Measurements from ENCODE around the gene ZNF283. TPM values are rescaled to one million over a fixed set of nuclear protein-coding genes. Genes with fewer than 3 reads are reported as not detected.
A peak's percentile ranks its signal among the peaks of the same experiment; 100 is the strongest.

The ZNF283 gene
- total and polyA plus RNA-seq, 9 of the 15 experiments (the other 6 are each of a cell fraction or from before 2014, with no cell fraction given), result 6.0 to 19.5 (median 9.8) TPM

GRCh38 chr19:43797556-43797955, 29.6 kb upstream of the ZNF283 start (continued):
- TF ChIP-seq CEBPZ (IDR thresholded peaks at IDR 0.05; ENCODE audit: borderline replicate concordance, low read depth, low read length) (no peak), SNAPC5 (CRISPR knock-in tag; IDR thresholded peaks at IDR 0.05) (no peak), RBM22 (IDR thresholded peaks at IDR 0.05; ENCODE audit: low read depth, low read length, poor library complexity, severe bottlenecking) (no peak), SP1 (CRISPR knock-in tag; IDR thresholded peaks at IDR 0.05) (no peak), ETV1 (tag; conservative IDR thresholded peaks at IDR 0.05; ENCODE audit: low read depth) (no peak), LEF1 (IDR thresholded peaks at IDR 0.05) (no peak)

GRCh38 chr19:43798026-43798545, 29.0 kb upstream of the ZNF283 start:
- no peaks in the 10 kb centered on the region for H3K9me3 ChIP-seq (replicated peaks; ENCODE audit: control insufficient read depth, insufficient read depth, low read depth, low read length)
- H3K27me3 ChIP-seq (ENCODE audit: control insufficient read depth in 2 of 2, insufficient read depth in 2 of 2, low read length in 2 of 2), result peaks cover 6 to 15% of the 10 kb centered on the region in 2 experiments; a peak in 3 of 5 replicates
- no peaks in the 10 kb centered on the region for H3K36me3 ChIP-seq (ENCODE audit: control insufficient read depth, insufficient read depth, low read length)
- no TSS peak for BruUV-seq (replicated peaks)
- ChIA-PET CTCF (ENCODE audit: low intra/inter-chr PET ratio) (no interaction called here), POLR2A (no interaction called here)
- in situ Hi-C loops (cut with MboI) (no loop called here), intact Hi-C loops (cut with micrococcal nuclease) (no loop called here)
- no peaks in the 10 kb centered on the region for H3K9me1 ChIP-seq (ENCODE audit: control insufficient read depth, insufficient read depth, low read length)
- H4K20me1 ChIP-seq (replicated peaks; ENCODE audit: control insufficient read depth, insufficient read depth, low read length), result no peaks in the 10 kb centered on the region; the same call in 1 of the 2 replicates
- peak overlapping the region; percentile 22; the same call in 1 of the 2 replicates for H3K4me3 ChIP-seq
- H2AFZ ChIP-seq (ENCODE audit: low read depth, low read length), result peak overlapping the region; percentile 85
- H3K4me1 ChIP-seq (replicated peaks in 1 of 2; ENCODE audit: control insufficient read depth in 2 of 2, insufficient read depth in 2 of 2, low read length in 2 of 2), result peaks cover 0 to 22% of the 10 kb centered on the region in 2 experiments; a peak in 4 of 5 replicates
- peak overlapping the region in 1 of 2 experiments; percentile 75; a peak in 2 of 4 replicates for H3K9ac ChIP-seq (ENCODE audit: insufficient read depth in 1 of 2, low read depth in 2 of 2, low read length in 2 of 2)
- DNase-seq (ENCODE audit: extremely low read depth in 1 of 4, low spot score in 3 of 4) (no peak), ATAC-seq (no peak), FAIRE-seq (no peak)
- H3K4me2 ChIP-seq (ENCODE audit: insufficient read depth, low read length), result peak overlapping the region; percentile 73
- no peak overlapping the region for H3K27ac ChIP-seq (ENCODE audit: extremely low read depth, low read depth, low read length)
- H3K79me2 ChIP-seq (ENCODE audit: control insufficient read depth, insufficient read depth, low read length), result no peaks in the 10 kb centered on the region
- WGBS (ENCODE audit: insufficient coverage, low coverage, missing lambda C conversion rate), result 77% methylated on average over 5 of the region's 5 CpGs
- TF ChIP-seq ZNF232 (CRISPR knock-in tag; IDR thresholded peaks at IDR 0.05) (no peak), ZNF124 (CRISPR knock-in tag; IDR thresholded peaks at IDR 0.05) (no peak)

Measured in K562 (cell line).